Measurements from ENCODE around the gene FAM170B.

DNA sequence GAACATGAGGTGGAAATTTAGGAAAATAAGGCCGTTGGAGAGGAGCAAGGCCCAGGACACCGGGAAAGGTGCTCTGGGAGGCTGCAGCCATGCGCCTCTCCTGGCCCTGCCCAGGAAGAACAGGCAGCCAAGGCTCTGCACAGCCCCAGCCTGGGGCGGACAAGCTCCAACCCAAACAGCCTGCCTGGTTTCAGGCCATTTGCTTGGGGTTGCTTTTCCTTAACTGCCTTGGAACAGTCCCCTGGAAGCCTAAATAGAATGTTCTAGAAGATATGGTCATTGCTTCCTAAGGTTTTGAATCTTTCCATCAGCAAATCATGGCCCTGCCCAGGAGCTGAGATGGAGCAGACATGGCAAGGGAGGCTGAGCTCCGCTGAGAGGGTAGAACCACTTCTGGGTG, 29.5 kb downstream of the FAM170B start:
- TF ChIP-seq CTCF (IDR thresholded peaks at IDR 0.05) (no peak), POLR2A (IDR thresholded peaks at IDR 0.05) (no peak)

All from vagina (tissue), 2 donors.